NCI-H69 (cell line): ENCODE measurements around the gene TMEM53.

Source experiments
- DNase-seq: peaks from one replicate; lab custom pipeline; 2025; lab: John Stamatoyannopoulos, UW

The TMEM53 gene

DNA sequence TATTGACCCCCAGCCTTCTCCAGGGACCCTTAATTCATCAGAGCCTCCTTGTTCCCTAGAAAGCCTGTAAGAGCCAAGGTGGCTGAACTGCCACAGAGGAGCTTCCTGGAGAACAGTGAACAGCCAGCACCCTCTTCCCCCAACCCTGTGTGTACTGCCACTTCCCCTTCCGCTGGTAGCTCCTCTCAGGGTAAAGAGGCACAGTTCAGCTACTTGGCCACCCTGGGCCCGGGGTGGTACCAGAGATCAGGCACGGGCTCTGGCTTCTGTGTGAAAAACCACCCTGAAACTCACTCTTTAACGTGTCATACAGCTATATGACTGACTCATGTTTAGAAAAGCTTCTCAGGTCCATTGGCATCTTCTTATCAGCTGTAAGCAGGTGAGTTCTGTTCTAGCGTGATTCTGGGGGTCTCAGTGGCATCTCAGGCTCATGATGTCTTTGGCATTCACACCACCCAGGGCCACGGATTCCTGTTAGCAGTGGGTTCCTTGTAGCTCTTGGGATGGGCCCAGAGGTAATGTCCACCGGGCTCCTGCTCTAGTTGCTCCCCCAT is 22.6 kb upstream of the TMEM53 start:
- DNase-seq: no peak

DNA sequence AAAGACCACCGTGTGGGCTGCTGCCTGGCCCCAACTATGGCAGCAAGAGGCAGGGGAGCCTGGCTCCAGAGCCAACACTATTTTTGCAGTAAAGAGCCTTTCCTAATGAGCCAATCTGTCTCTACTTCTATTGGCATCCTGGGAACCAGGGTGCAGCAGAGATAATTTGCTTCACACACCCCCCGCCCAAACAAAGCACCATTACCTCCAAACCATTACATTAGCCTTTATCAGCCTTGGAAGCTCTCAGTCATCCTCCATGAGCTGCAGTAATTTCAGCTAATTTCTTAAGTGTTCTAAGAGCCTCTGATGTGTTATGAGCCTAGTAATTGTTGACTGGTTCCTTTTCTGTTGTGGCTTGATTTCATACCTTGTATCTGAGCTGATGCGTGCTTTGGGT is 21.8 kb upstream of the TMEM53 start:
- DNase-seq: peak; percentile 9

GRCh38 chr1:44695671-44696070 is 21.4 kb upstream of the TMEM53 start:
- DNase-seq: no peak

DNA sequence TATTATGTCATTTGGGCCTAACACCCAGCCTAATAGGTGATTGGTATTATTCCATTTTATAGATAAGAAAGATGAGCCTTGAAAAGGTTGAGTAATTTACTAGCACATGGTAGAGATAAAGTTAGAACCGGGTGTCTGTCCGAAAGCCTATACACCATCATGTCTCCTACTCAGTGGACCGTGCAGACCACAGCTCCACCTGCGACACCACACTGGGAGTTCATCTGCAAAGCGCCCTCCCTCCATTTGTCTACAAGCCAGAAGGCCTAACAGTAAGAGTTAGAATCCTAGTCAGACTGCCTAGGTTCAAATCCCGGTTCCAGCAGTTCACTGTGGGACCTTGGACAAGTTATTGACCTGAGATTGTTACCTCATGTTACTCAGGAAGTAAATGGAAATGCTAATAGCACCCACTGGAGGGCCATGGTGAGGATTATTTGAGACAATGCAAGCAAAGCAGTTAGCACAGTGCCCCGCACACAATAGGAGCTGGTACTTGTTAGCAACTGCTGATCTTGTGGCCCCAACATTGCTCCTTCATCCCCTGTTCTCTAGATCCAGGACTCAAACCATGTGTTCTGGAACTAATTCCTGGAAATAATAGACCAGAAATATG is 20.7 kb upstream of the TMEM53 start:
- no peak for DNase-seq

DNA sequence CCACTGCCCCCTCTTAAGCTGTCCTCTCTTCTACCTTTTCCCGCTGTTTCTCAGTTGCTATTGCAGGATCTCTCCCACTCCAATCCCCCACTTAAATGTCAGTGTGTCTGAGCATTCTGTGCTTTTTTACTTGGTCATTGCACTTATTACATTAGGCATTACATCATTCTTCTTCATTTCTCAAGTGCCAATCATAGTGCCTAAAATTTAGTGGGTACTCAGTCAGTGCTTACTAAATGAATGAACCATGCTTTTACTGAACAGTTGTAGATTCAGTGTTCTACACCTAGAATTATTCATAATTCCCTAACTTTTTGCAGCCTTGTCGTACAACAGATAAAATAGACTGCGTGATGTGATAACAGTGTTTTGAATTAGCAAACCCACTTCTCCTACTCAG is 19.6 kb upstream of the TMEM53 start:
- no peak for DNase-seq

GRCh38 chr1:44693159-44693558 is 18.9 kb upstream of the TMEM53 start:
- no peak for DNase-seq

DNA sequence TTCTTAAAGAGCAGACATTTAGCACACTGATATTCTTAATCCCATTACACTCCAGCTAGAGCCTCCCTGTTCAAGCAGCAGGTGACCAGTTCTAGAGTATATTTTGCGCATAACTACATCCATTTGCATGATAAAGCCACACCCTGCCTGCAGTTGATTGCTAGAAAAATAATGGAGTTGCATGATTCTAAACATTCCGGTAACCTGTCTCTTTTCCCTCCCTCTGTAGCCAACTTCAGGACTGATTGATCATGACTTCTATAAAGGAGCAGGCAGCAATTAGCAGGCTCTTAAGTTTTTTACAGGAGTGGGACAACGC is 15.1 kb upstream of the TMEM53 start:
- no peak for DNase-seq

DNA sequence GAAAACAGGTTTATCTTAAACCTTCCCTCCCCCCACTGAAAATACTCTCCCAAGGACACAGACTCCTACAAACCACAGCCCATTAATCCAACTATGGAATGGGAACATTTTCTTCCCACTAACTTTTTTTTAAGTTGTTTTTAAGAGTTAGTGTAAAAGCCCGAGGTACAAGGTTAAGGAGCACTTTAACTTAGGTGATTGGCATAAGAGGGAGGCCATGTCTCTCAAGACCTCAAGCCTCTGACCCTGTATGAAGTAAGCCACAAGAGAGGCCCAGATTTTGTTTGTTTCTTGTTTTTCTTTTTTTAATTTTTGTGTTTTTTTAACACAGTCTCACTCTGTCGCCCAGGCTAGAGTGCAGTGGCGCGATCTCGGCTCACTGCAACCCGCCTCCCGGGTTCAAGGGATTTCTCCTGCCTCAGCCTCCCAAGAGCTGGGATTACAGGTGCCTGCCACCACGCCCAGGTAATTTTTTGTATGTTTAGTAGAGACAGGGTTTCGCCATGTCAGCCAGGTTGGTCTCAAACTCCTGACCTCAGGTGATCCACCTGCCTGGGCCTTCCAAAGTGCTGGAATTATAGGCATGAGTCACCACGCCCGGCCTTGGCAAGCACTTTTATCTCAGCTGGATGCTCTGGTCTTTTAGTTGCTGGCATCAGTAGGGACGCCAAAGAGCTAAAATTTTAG is 14.6 kb upstream of the TMEM53 start:
- DNase-seq: peak; percentile 47

GRCh38 chr1:44685881-44686280 is 11.6 kb upstream of the TMEM53 start:
- DNase-seq: no peak

DNA sequence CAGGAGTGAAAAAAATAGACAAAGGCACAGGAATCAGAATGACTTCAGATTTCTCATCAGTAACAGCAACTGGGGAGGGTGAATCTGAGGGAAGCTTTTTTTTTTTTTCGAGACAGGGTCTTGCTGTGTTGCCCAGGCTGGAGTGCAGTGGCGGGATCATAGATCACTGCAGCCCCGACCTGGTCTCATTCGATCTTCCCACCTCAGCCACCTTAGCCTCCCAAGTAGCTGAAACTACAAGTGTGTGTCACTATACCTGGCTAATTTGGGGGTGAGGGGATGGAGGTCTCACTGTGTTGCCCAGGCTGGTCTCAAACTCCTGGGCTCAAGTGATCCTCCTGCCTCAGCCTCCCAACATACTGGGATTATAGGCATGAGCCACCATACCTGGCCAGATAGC is 10.9 kb upstream of the TMEM53 start:
- no peak for DNase-seq

GRCh38 chr1:44684525-44684924 is 10.2 kb upstream of the TMEM53 start:
- DNase-seq: no peak

DNA sequence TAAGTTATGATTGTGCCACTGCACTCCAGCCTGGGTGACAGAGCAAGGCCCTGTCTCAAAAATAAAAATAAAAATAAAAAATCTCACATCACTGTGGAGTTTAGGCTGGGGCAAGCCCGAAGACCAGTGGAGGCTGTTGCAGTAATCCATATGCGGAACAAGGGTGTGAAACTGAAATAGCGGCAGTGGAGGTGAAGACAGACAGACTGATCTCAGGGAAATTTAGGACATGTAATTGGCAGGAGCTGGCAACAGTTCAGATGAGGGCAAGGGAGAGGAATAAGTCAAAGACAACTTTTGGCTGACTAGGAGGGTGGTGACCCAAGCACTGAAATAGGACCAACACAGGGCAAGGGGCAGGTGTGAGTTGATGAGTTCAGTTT is 8.6 kb upstream of the TMEM53 start:
- DNase-seq: no peak

GRCh38 chr1:44681905-44682882 is 7.9 kb upstream of the TMEM53 start:
- DNase-seq: peak; percentile 54

DNA sequence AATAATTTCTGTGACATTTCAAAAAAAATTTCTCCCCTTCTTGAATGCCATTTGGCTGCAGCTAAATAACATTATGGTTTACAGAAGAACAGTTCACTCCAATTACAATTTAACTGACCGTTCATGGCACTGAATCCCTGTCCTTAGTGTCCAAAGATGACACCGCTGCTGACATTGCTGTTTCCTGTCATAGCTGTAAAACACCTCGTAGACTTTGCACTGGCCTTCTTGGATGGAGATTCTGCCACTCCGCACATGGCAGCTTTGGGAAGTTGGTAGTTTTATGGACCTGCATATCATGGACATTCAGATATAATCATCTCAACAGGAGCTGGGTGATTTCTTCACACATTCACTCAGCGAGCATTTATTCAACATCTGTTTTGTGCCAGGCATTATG is 5.2 kb upstream of the TMEM53 start:
- no peak for DNase-seq

- no peak for DNase-seq
Measured at GRCh38 chr1:44678626-44679025, 4.3 kb upstream of the TMEM53 start.

DNA sequence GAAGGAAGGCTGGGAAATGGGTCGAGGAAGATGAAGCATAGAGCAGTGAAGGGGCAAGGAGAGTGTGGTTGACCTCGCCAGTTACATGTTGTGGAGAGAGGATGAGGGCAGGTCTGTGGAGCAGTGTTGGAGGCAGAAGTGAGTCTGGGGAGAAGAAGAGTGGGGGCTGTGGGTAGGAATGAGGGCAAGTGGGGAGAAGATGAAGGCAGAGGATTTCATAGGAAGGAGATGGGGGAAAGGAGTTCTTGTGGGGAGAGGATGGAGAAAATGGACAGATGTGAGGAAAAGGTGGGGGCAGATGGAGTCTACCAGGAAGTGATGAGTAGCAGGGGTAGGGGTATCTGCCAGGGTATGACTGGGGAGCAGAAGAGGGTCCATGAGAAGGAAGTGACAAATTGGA is 3.8 kb upstream of the TMEM53 start:
- DNase-seq: no peak

DNA sequence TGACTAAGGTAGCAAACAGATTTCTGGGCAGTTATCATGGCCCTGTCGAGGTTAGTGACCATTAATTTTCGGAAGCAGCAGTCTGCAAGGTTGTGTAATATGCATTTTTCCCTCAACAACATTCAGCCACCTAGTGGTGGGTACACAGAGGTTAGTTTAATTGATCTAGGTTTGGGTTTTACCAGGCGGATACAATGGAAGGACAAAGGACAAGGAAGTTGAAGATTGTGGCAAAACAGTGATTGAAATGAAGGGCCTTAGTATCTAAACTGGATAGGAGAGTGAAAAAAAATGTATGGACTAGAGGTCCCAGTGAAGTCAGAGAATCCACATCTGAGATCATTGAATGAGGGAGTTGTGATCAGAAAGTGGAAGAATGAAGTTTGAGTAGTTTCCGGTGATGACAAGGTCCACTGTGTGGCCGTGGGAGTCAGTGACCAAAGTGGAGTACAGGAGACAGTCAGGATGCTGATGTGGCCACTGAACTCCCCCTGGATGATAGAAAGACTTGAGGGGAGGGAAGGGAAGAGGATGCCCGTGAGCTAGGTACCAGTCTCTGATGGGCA is 3.0 kb upstream of the TMEM53 start:
- DNase-seq: peak; percentile 47

DNA sequence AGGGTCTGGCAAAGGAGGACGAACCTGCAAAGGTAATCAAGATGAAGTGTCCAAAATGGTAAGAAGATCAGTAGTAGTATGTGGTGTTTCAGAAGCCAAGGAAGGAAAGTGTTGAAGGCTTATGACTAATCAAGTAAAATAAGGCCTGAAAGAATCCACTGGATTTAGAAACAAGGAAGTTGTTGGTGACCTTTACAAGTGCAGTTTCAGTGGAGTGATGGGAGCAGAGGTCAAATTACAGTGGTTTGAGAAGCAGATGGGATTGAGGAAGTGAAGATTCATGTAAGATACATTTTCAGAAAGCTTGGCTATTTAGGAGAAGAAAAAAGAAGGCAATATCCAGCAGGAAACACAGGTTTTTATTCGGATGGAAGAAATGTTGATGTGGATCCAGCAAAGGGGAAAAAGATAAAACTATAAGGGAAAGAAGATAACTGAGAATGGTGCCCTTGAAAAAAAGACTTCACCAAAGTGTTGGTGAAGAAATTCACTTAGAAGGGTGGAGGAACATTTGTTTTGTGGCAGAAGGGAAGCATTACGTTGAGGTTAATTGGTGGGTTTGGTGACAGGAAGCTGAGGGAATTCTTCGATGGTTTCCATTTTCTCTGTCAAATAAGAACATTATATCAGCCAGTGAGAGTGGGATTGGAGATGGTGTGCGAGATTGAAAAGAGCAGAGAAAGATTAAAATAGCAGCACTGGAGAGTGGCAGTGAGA is 2.4 kb upstream of the TMEM53 start:
- no peak for DNase-seq

DNA sequence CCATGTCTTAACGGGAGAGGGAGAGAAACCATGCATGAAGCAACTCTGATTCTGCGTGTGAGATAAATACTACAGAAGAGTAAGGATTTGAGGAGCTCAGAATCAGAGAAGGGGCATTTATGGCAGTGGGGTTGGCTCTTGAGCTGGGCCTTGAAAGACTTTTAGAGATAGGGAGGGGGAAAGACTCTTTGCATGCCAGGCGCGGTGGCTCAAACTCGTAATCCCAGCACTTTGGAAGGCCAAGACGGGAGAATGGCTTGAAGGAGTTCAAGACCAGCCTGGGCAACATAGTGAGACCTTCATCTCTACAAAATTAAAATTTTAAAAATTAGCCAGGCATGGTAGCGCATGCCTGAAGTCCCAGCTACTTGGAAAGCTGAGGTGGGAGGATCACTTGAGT is 905 bp upstream of the TMEM53 start:
- no peak for DNase-seq

DNA sequence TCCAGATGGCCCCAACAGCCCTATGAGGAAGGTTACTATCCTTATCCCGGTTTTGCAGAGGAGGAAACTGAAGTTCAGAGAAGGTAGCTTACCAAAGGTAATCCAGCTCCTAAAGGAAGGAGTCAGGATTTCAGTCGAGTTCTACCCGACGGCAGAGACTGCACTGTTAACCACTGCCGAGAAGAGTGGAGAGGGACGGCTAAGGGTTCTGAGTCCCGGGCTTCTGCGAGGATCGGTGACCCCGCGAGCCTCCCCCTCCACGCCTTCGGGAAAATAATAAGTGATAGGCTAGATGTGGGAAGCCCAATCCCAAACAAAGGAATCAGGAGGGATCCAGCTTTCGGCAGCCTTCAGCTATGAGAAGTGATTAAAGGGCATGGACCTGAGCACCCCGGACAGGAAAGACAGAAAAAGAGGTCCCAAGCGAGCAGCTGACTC is 587 bp downstream of the TMEM53 start:
- DNase-seq: no peak

DNA sequence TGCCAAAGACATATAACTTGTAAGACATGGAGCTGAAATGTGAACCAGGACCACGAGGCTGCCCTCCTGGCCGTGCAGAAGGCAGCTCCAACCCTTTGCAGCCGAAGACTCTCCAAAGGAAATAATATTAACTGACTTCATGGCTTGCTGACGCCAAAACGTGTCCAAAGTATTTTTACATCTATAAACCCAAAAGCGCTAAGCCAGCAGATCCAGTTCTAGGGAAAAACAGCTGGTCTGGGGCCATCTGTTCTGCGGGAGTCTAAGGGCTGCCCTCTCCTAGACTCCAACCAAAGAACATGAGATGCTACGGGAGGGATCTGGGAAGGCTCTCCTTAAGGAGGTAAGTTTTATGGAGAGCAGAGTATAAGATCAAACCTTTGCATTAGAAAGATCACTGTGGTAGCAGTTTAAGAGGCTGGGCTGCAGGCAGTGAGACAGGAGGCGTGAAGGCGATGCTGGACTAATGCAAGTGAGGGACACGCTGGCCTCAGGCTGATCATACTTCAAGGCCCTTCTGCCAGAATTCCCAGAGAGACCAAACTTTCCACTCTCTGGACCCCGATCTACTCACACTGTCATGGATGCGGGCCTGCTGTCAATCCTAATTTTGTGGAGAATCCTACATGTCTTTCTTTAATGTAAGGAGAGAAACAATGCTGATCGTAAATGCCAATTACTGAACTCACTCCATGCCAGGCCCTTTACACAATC is 1.2 kb downstream of the TMEM53 start:
- no peak for DNase-seq
